IMR-90 (cell line): Measurements from ENCODE around the gene ZGLP1. TPM values are rescaled to one million over a fixed set of nuclear protein-coding genes. Genes with fewer than 3 reads are reported as not detected.

Source experiments
- ATAC-seq: fragments of 200-7000 bp; cut with Tn5 transposase; 2 replicates; pipeline ENCODE4 v1.9.1; 2020; ENCODE audit warnings: low read depth, mild to moderate bottlenecking, moderate library complexity
- BruUV-seq: library from RNA; stranded (reverse); fragments of 400-500 nt; replicated peaks from 2 replicates; lab custom pipeline; 2021; lab: Mats Ljungman, UMichigan
- CTCF ChIA-PET: fragments of 300-600 bp; formaldehyde crosslinking; extraction: SDS; loops from one replicate; lab custom pipeline; 2021; ENCODE audit warnings: antibody characterized with exemption; lab: Yijun Ruan, JAX
- POLR2A ChIA-PET: fragments of 300-600 bp; sonication (Branson Sonifier 250); formaldehyde crosslinking; loops from one replicate; lab custom pipeline; 2022; ENCODE audit warnings: antibody characterized with exemption; ENCODE audit not compliant: unreplicated experiment; lab: Charles Lee
- DNase-seq: peaks from one replicate; pipeline ENCODE4 v3.0.0; 2013
- H2AFZ ChIP-seq: replicated peaks from 2 replicates; pipeline ENCODE3; 2013; ENCODE audit warnings: low read length, mild to moderate bottlenecking; ENCODE audit not compliant: poor library complexity
- H2AK5ac ChIP-seq: 2 replicates; pipeline ENCODE4 v1.6.1; 2013; ENCODE audit warnings: low read depth, low read length, inconsistent platforms
- H2AK9ac ChIP-seq: replicated peaks from 2 replicates; pipeline ENCODE3; 2013; ENCODE audit warnings: mild to moderate bottlenecking, low read depth, low read length, moderate library complexity; ENCODE audit not compliant: poor library complexity
- H2BK120ac ChIP-seq: 2 replicates; pipeline ENCODE4 v1.6.1; 2013; ENCODE audit warnings: low read depth, low read length, inconsistent platforms
- H2BK15ac ChIP-seq: 3 replicates; pipeline ENCODE4 v1.6.1; 2013; ENCODE audit warnings: low read depth, low read length, inconsistent platforms
- H2BK20ac ChIP-seq: 2 replicates; pipeline ENCODE4 v1.6.1; 2013; ENCODE audit warnings: low read depth, mild to moderate bottlenecking, inconsistent platforms, low read length, moderate library complexity
- H2BK5ac ChIP-seq: 2 replicates; pipeline ENCODE4 v1.6.1; 2013; ENCODE audit warnings: mild to moderate bottlenecking, low read depth, low read length, inconsistent platforms; ENCODE audit not compliant: poor library complexity, severe bottlenecking
- H3K14ac ChIP-seq: replicated peaks from 2 replicates; pipeline ENCODE4 v1.6.1; 2013; ENCODE audit warnings: low read depth, low read length, inconsistent platforms
- H3K18ac ChIP-seq: 2 replicates; pipeline ENCODE4 v1.6.1; 2013; ENCODE audit warnings: low read depth, low read length, control low read depth
- H3K23ac ChIP-seq: 2 replicates; pipeline ENCODE4 v1.6.1; 2013; ENCODE audit warnings: low read depth, low read length, inconsistent platforms
- H3K27ac ChIP-seq: 2 replicates; pipeline ENCODE4 v1.5.1; 2013; ENCODE audit warnings: mild to moderate bottlenecking, control low read depth, low read length; ENCODE audit not compliant: insufficient read depth
- H3K27me3 ChIP-seq: 2 replicates; pipeline ENCODE4 v1.6.1; 2013; ENCODE audit warnings: low read length; ENCODE audit not compliant: control insufficient read depth, insufficient read depth
- H3K36me3 ChIP-seq: 2 replicates; pipeline ENCODE4 v1.6.1; 2013; ENCODE audit warnings: low read length, mixed read lengths; ENCODE audit not compliant: control insufficient read depth, insufficient read depth
- H3K4ac ChIP-seq: 2 replicates; pipeline ENCODE4 v1.6.1; 2013; ENCODE audit warnings: low read depth, low read length, inconsistent platforms
- H3K4me1 ChIP-seq: 2 replicates; pipeline ENCODE4 v1.6.1; 2013; ENCODE audit warnings: low read length, mixed read lengths; ENCODE audit not compliant: control insufficient read depth, insufficient read depth
- H3K4me2 ChIP-seq: 2 replicates; pipeline ENCODE4 v1.6.1; 2013; ENCODE audit warnings: low read depth, mild to moderate bottlenecking, control low read depth, low read length, moderate library complexity
- H3K4me3 ChIP-seq: 2 replicates; pipeline ENCODE4 v1.5.1; 2013; ENCODE audit warnings: low read depth, mild to moderate bottlenecking, control low read depth, low read length, moderate library complexity; ENCODE audit not compliant: insufficient read depth
- H3K56ac ChIP-seq: 2 replicates; pipeline ENCODE4 v1.6.1; 2013; ENCODE audit warnings: low read length, inconsistent platforms; ENCODE audit not compliant: insufficient read depth; ENCODE audit errors: extremely low read depth
- H3K79me1 ChIP-seq, 2 experiments: 2 replicates each; pipeline ENCODE4 v1.6.1; 2013; ENCODE audit warnings: low read length in 2 of 2, inconsistent platforms in 1 of 2, low read depth in 1 of 2
- H3K9ac ChIP-seq: 2 replicates; pipeline ENCODE4 v1.6.1; 2013; ENCODE audit warnings: low read depth, low read length, control low read depth
- H3K9me1 ChIP-seq: 2 replicates; pipeline ENCODE4 v1.6.1; 2013; ENCODE audit warnings: low read length, inconsistent platforms; ENCODE audit not compliant: insufficient read depth
- H3K9me3 ChIP-seq: 2 replicates; pipeline ENCODE4 v1.6.1; 2013; ENCODE audit warnings: low read length; ENCODE audit not compliant: control insufficient read depth, insufficient read depth
- H4K20me1 ChIP-seq: 2 replicates; pipeline ENCODE4 v1.6.1; 2013; ENCODE audit warnings: low read length, inconsistent platforms; ENCODE audit not compliant: insufficient read depth
- H4K5ac ChIP-seq: 2 replicates; pipeline ENCODE4 v1.6.1; 2013; ENCODE audit warnings: mild to moderate bottlenecking, low read depth, low read length, control low read depth
- H4K8ac ChIP-seq, 2 experiments: 2 replicates each; pipeline ENCODE4 v1.6.1; 2013; ENCODE audit warnings: low read depth in 2 of 2, low read length in 2 of 2, control low read depth in 1 of 2, inconsistent platforms in 1 of 2
- H4K91ac ChIP-seq: 2 replicates; pipeline ENCODE4 v1.6.1; 2013; ENCODE audit warnings: low read depth, low read length, inconsistent platforms; ENCODE audit not compliant: insufficient read depth
- BHLHE40 ChIP-seq: fragments of 150-350 bp; IDR thresholded peaks from 2 replicates; pipeline ENCODE4 v1.6.1; 2016; ENCODE audit warnings: mild to moderate bottlenecking, low read depth, low read length
- CEBPB ChIP-seq: IDR thresholded peaks from 2 replicates; pipeline ENCODE4 v1.6.1; 2012; ENCODE audit warnings: low read depth, low read length, improper control_type of control experiment
- CHD1 ChIP-seq: IDR thresholded peaks from 2 replicates; pipeline ENCODE4 v1.6.1; 2012; ENCODE audit warnings: low read depth, low read length, improper control_type of control experiment
- FOS ChIP-seq: fragments of 150-350 bp; IDR thresholded peaks from 2 replicates; pipeline ENCODE4 v1.6.1; 2016; ENCODE audit warnings: low read depth, low read length
- MAFK ChIP-seq: IDR thresholded peaks from 2 replicates; pipeline ENCODE4 v1.6.1; 2012; ENCODE audit warnings: low read depth, low read length, improper control_type of control experiment
- MAZ ChIP-seq: IDR thresholded peaks from 2 replicates; pipeline ENCODE4 v1.6.1; 2012; ENCODE audit warnings: low read depth, mild to moderate bottlenecking, low read length, improper control_type of control experiment, moderate library complexity, borderline replicate concordance
- MXI1 ChIP-seq: IDR thresholded peaks from 2 replicates; pipeline ENCODE4 v1.6.1; 2012; ENCODE audit warnings: low read depth, mild to moderate bottlenecking, low read length, moderate library complexity, borderline replicate concordance
- NFE2L2 ChIP-seq: fragments of 150-350 bp; IDR thresholded peaks from 2 replicates; pipeline ENCODE4 v1.6.1; 2016; ENCODE audit warnings: low read depth, mild to moderate bottlenecking, low read length
- POLR2A ChIP-seq: IDR thresholded peaks from 2 replicates; pipeline ENCODE4 v1.6.1; 2012; ENCODE audit warnings: mild to moderate bottlenecking, low read depth, low read length
- RAD21 ChIP-seq: IDR thresholded peaks from 2 replicates; pipeline ENCODE4 v1.6.1; 2012; ENCODE audit warnings: low read length, improper control_type of control experiment
- RCOR1 ChIP-seq: IDR thresholded peaks from 2 replicates; pipeline ENCODE4 v1.6.1; 2012; ENCODE audit warnings: mild to moderate bottlenecking, low read length, improper control_type of control experiment; ENCODE audit not compliant: insufficient replicate concordance
- RFX5 ChIP-seq: IDR thresholded peaks from 2 replicates; pipeline ENCODE4 v1.8.0; 2012; ENCODE audit warnings: low read depth, mild to moderate bottlenecking, low read length, moderate library complexity
- SMC3 ChIP-seq: fragments of 150-350 bp; IDR thresholded peaks from 2 replicates; pipeline ENCODE4 v1.6.1; 2016; ENCODE audit warnings: low read depth, mild to moderate bottlenecking, antibody characterized with exemption, low read length, moderate library complexity
- WGBS, 2 experiments: methylation state at CpG; one replicate each; pipeline versions ENCODE4 v1.1.5 to v1.1.7; 2013; ENCODE audit warnings: missing lambda C conversion rate in 2 of 2; ENCODE audit not compliant: insufficient read length in 1 of 2; ENCODE audit errors: extremely low coverage in 2 of 2; 5-methylcytosine and 5-hydroxymethylcytosine counted together
- dilution Hi-C: fragments of 300-500 bp; cut with HindIII; formaldehyde crosslinking; loops from one replicate; pipeline ENCODE4 v1.14.3; 2018; ENCODE audit warnings: low sequenced_read_pairs; ENCODE audit not compliant: unreplicated experiment
- in situ Hi-C: fragments of 300-500 bp; cut with MboI; formaldehyde crosslinking; loops from 3 replicates; pipeline ENCODE4 v1.14.3; 2019; ENCODE audit warnings: low sequenced_read_pairs, inconsistent platforms, mixed read lengths
- intact Hi-C: fragments of 100-400 bp; cut with micrococcal nuclease; formaldehyde crosslinking; loops from 2 replicates; pipeline ENCODE4 v1.10.0; 2022
- polyA plus RNA-seq, 3 experiments: library from polyadenylated mRNA; depleted of rRNA; stranded (reverse); fragments of >200 nt; gene quantifications; 2 replicates each; pipeline ENCODE4 v1.2.3, GENCODE V29; 2012; ENCODE audit warnings: low replicate concordance in 1 of 3
- total RNA-seq: library from RNA; depleted of rRNA; stranded (reverse); fragments of >200 nt; gene quantifications from 2 replicates; pipeline ENCODE4 v1.2.3, GENCODE V29; 2012
- TF ChIP-seq, protein P1 (sequence below): fragments of 150-350 bp; IDR thresholded peaks from 2 replicates; pipeline ENCODE4 v1.6.1; 2016; ENCODE audit warnings: low read depth, mild to moderate bottlenecking, low read length, moderate library complexity, borderline replicate concordance
- TF ChIP-seq, protein P2 (sequence below): fragments of 150-350 bp; IDR thresholded peaks from 2 replicates; pipeline ENCODE4 v1.6.1; 2017; ENCODE audit warnings: mild to moderate bottlenecking, antibody characterized with exemption, low read length, low read depth
- TF ChIP-seq, protein P3 (sequence below): conservative IDR thresholded peaks from 2 replicates; pipeline ENCODE4 v1.5.1; 2012; ENCODE audit warnings: mild to moderate bottlenecking, low read depth, low read length, improper control_type of control experiment

ZGLP1 gene
- total and polyA plus RNA-seq, 2 of the 4 experiments (the other 2 are of a cell fraction), result 0.54 to 3.1 TPM

DNA sequence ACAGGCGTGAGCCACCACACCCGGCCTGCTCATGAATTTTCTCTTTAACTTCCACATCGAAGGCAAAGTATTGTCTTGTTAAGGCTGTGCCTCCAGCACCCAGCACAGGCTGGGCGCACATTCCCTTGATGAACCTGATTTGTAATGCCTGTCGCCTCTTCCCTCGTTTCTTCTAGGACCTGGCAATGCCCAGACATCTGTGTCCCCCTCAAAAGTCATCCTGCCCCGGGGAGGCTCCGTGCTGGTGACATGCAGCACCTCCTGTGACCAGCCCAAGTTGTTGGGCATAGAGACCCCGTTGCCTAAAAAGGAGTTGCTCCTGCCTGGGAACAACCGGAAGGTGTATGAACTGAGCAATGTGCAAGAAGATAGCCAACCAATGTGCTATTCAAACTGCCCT is 35.0 kb downstream of the ZGLP1 start:
- BruUV-seq, result no TSS peak
- intact Hi-C loops, result no loop called here
- Histone ChIP-seq H3K14ac (no peak overlapping the region), H3K4ac (no peak overlapping the region), H3K27me3 (no peaks in the 10 kb centered on the region; the same call in 1 of the 2 replicates), H3K36me3 (no peaks in the 10 kb centered on the region), H3K9me1 (0 out of 2 replicates have a peak, but pooled peaks cover 5% of the 10 kb centered on the region), H2BK15ac (no peak overlapping the region), H2AK5ac (no peak overlapping the region), H4K91ac (no peak overlapping the region), H4K20me1 (no peaks in the 10 kb centered on the region), H3K4me2 (no peak overlapping the region), H3K9ac (no peak overlapping the region), H3K79me1 (0 out of 4 replicates have a peak, but pooled peaks cover 0 to 6% of the 10 kb centered on the region in 2 experiments), H3K18ac (no peak overlapping the region), H4K5ac (no peak overlapping the region), H3K23ac (no peak overlapping the region), H2BK5ac (no peak overlapping the region), H4K8ac (no peak overlapping the region), H2BK20ac (no peak overlapping the region), H2AFZ (no peak overlapping the region), H3K27ac (no peak overlapping the region), H3K4me3 (no peak overlapping the region), H3K56ac (no peak overlapping the region), H2AK9ac (no peak overlapping the region), H3K4me1 (peaks cover 8% of the 10 kb centered on the region), H3K9me3 (no peaks in the 10 kb centered on the region), H2BK120ac (no peak overlapping the region)
- 90% methylated on average over 7 of the region's 10 CpGs; no CpG with 5 or more reads in 1 of the 2 experiments for WGBS, 2 experiments
- TF ChIP-seq, protein P1, sequence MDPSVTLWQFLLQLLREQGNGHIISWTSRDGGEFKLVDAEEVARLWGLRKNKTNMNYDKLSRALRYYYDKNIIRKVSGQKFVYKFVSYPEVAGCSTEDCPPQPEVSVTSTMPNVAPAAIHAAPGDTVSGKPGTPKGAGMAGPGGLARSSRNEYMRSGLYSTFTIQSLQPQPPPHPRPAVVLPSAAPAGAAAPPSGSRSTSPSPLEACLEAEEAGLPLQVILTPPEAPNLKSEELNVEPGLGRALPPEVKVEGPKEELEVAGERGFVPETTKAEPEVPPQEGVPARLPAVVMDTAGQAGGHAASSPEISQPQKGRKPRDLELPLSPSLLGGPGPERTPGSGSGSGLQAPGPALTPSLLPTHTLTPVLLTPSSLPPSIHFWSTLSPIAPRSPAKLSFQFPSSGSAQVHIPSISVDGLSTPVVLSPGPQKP, result no peak
- no peak for TF ChIP-seq BHLHE40
- TF ChIP-seq RCOR1, result no peak
- TF ChIP-seq SMC3, result no peak
- no peak for TF ChIP-seq RAD21
- no peak for TF ChIP-seq MXI1
- no peak for TF ChIP-seq RFX5
- TF ChIP-seq CEBPB, result no peak
- TF ChIP-seq MAFK, result no peak
- TF ChIP-seq CHD1, result no peak
- no peak for TF ChIP-seq NFE2L2
- TF ChIP-seq MAZ, result no peak
- TF ChIP-seq, protein P2, sequence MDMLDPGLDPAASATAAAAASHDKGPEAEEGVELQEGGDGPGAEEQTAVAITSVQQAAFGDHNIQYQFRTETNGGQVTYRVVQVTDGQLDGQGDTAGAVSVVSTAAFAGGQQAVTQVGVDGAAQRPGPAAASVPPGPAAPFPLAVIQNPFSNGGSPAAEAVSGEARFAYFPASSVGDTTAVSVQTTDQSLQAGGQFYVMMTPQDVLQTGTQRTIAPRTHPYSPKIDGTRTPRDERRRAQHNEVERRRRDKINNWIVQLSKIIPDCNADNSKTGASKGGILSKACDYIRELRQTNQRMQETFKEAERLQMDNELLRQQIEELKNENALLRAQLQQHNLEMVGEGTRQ, result no peak
- TF ChIP-seq FOS, result no peak
- TF ChIP-seq, protein P3, sequence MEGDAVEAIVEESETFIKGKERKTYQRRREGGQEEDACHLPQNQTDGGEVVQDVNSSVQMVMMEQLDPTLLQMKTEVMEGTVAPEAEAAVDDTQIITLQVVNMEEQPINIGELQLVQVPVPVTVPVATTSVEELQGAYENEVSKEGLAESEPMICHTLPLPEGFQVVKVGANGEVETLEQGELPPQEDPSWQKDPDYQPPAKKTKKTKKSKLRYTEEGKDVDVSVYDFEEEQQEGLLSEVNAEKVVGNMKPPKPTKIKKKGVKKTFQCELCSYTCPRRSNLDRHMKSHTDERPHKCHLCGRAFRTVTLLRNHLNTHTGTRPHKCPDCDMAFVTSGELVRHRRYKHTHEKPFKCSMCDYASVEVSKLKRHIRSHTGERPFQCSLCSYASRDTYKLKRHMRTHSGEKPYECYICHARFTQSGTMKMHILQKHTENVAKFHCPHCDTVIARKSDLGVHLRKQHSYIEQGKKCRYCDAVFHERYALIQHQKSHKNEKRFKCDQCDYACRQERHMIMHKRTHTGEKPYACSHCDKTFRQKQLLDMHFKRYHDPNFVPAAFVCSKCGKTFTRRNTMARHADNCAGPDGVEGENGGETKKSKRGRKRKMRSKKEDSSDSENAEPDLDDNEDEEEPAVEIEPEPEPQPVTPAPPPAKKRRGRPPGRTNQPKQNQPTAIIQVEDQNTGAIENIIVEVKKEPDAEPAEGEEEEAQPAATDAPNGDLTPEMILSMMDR, result no peak
- no peak for TF ChIP-seq POLR2A
- CTCF ChIA-PET, result no interaction called here
- DNase-seq (no peak), ATAC-seq (no peak)
- dilution Hi-C loops, result no loop called here
- POLR2A ChIA-PET, result interaction anchor here (0.6 kb wide), 1 partner anchor 17 kb away, joined by 4 read pairs; no protein-coding TSS in a partner anchor
- in situ Hi-C loops, result no loop called here
